ENCODE data around the gene QDPR.
"Not testable (repeated sequence)": the region's sequence is repeated elsewhere in the genome, so short reads cannot be mapped to it uniquely, and the experiment has no call there.

QDPR gene

GRCh38 chr4:17447056-17447455 is 64.8 kb downstream of the QDPR start:
- no peaks in the 10 kb centered on the region for H3K36me3 Mint-ChIP-seq (ENCODE audit: low read depth)
- no peak overlapping the region for H3K4me3 Mint-ChIP-seq
- peaks cover 6% of the 10 kb centered on the region for H3K27me3 Mint-ChIP-seq

GRCh38 chr4:17442477-17442876 is 69.4 kb downstream of the QDPR start:
- not testable (repeated sequence) for H3K27ac Mint-ChIP-seq; H3K4me1 Mint-ChIP-seq (ENCODE audit: low read depth); H3K27me3 Mint-ChIP-seq; H3K9me3 Mint-ChIP-seq; H3K36me3 Mint-ChIP-seq (ENCODE audit: low read depth); H3K4me3 Mint-ChIP-seq

More at GRCh38 chr4:17447056-17447455, 64.8 kb downstream of the QDPR start:
- Mint-ChIP-seq H3K4me1 (ENCODE audit: low read depth) (no peaks in the 10 kb centered on the region), H3K9me3 (no peaks in the 10 kb centered on the region), H3K27ac (no peak overlapping the region)

GRCh38 chr4:17437396-17437795 is 74.5 kb downstream of the QDPR start:
- Mint-ChIP-seq H3K4me3 (no peak overlapping the region), H3K36me3 (ENCODE audit: low read depth) (no peaks in the 10 kb centered on the region), H3K27me3 (no peaks in the 10 kb centered on the region), H3K4me1 (ENCODE audit: low read depth) (no peaks in the 10 kb centered on the region), H3K27ac (no peak overlapping the region), H3K9me3 (peaks cover 3% of the 10 kb centered on the region)

GRCh38 chr4:17436750-17437090 is 75.2 kb downstream of the QDPR start:
- Mint-ChIP-seq H3K4me3 (no peak overlapping the region), H3K36me3 (ENCODE audit: low read depth) (no peaks in the 10 kb centered on the region), H3K9me3 (peaks cover 3% of the 10 kb centered on the region), H3K27ac (no peak overlapping the region), H3K4me1 (ENCODE audit: low read depth) (no peaks in the 10 kb centered on the region), H3K27me3 (no peaks in the 10 kb centered on the region)
